HepG2 (cell line): ENCODE data around the gene THRAP3. TPM values are rescaled to one million over a fixed set of nuclear protein-coding genes. Genes with fewer than 3 reads are reported as not detected.

Experiments used
- BRD4 ChIP-seq: sonication (generic); formaldehyde crosslinking; IDR thresholded peaks from 2 replicates; pipeline ENCODE4 v1.4.0; 2020; ENCODE audit warnings: missing genetic modification reagents
- CEBPG ChIP-seq: IDR thresholded peaks from 2 replicates; pipeline ENCODE4 v1.6.1; 2016
- ETV5 ChIP-seq: IDR thresholded peaks from 2 replicates; pipeline ENCODE4 v1.6.1; 2018; ENCODE audit warnings: missing biosample characterization, missing genetic modification reagents, inconsistent platforms, borderline replicate concordance
- HOXA5 ChIP-seq: sonication (generic); formaldehyde crosslinking; IDR thresholded peaks from 2 replicates; pipeline ENCODE4 v1.4.0; 2020; ENCODE audit warnings: missing genetic modification reagents
- KAT2B ChIP-seq: fragments of 150-350 bp; IDR thresholded peaks from 2 replicates; pipeline ENCODE4 v1.6.1; 2014; ENCODE audit warnings: low read depth, low read length, borderline replicate concordance
- KDM2A ChIP-seq: sonication (generic); formaldehyde crosslinking; IDR thresholded peaks from 2 replicates; pipeline ENCODE4 v1.4.0; 2020; ENCODE audit warnings: low read depth, missing genetic modification reagents, borderline replicate concordance
- MTF2 ChIP-seq: sonication (generic); formaldehyde crosslinking; IDR thresholded peaks from 2 replicates; pipeline ENCODE4 v1.5.0; 2020; ENCODE audit warnings: missing genetic modification reagents, borderline replicate concordance
- NFE2L1 ChIP-seq: sonication (generic); formaldehyde crosslinking; IDR thresholded peaks from 2 replicates; pipeline ENCODE4 v1.4.0; 2020; ENCODE audit warnings: missing genetic modification reagents, mild to moderate bottlenecking, borderline replicate concordance
- NR2F1 ChIP-seq, 2 experiments: fragments of 450-650 bp in 1 of 2; formaldehyde crosslinking in 1 of 2; IDR thresholded peaks; 2 replicates each; pipeline versions ENCODE4 v1.5.0 to v1.6.1; 2016 to 2020; ENCODE audit warnings: mild to moderate bottlenecking in 1 of 2, missing compliant biosample characterization in 1 of 2, missing genetic modification reagents in 1 of 2, moderate library complexity in 1 of 2
- RAD21 ChIP-seq: fragments of 450-650 bp; formaldehyde crosslinking; IDR thresholded peaks from 2 replicates; pipeline ENCODE4 v1.5.0; 2020; ENCODE audit warnings: mild to moderate bottlenecking
- RELA ChIP-seq: sonication (generic); formaldehyde crosslinking; IDR thresholded peaks from 2 replicates; pipeline ENCODE4 v1.4.0; 2020; ENCODE audit warnings: missing genetic modification reagents
- RFX3 ChIP-seq: IDR thresholded peaks from 2 replicates; pipeline ENCODE4 v1.6.1; 2016; ENCODE audit warnings: missing biosample characterization, missing genetic modification reagents
- SP1 ChIP-seq, 2 experiments: fragments of 450-650 bp in 1 of 2; sonication (generic) in 1 of 2; formaldehyde crosslinking in 1 of 2; IDR thresholded peaks; 2 replicates each; pipeline versions ENCODE4 v1.4.0 to v1.6.1; 2016 to 2020; ENCODE audit warnings: missing genetic modification reagents in 1 of 2
- TEAD2 ChIP-seq: sonication (generic); formaldehyde crosslinking; IDR thresholded peaks from 2 replicates; pipeline ENCODE4 v1.9.0; 2021; ENCODE audit warnings: missing genetic modification reagents
- TOPORS ChIP-seq: sonication (generic); formaldehyde crosslinking; IDR thresholded peaks from 2 replicates; pipeline ENCODE4 v1.8.0; 2023; ENCODE audit warnings: mild to moderate bottlenecking, missing genetic modification reagents
- ZNF101 ChIP-seq: sonication (generic); formaldehyde crosslinking; IDR thresholded peaks from 2 replicates; pipeline ENCODE4 v1.4.0; 2020; ENCODE audit warnings: mild to moderate bottlenecking, low read depth, missing genetic modification reagents, borderline replicate concordance
- ZNF18 ChIP-seq: sonication (generic); formaldehyde crosslinking; IDR thresholded peaks from 2 replicates; pipeline ENCODE4 v1.8.0; 2022; ENCODE audit warnings: mild to moderate bottlenecking, missing genetic modification reagents; ENCODE audit not compliant: insufficient replicate concordance
- ZNF33B ChIP-seq: sonication (generic); formaldehyde crosslinking; IDR thresholded peaks from 2 replicates; pipeline ENCODE4 v1.5.1; 2020; ENCODE audit warnings: mild to moderate bottlenecking, missing genetic modification reagents
- ZNF367 ChIP-seq: sonication (generic); formaldehyde crosslinking; IDR thresholded peaks from 2 replicates; pipeline ENCODE4 v1.4.0; 2020; ENCODE audit warnings: missing genetic modification reagents, borderline replicate concordance
- ZNF468 ChIP-seq: sonication (generic); formaldehyde crosslinking; IDR thresholded peaks from 2 replicates; pipeline ENCODE4 v1.8.0; 2022; ENCODE audit warnings: mild to moderate bottlenecking, moderate library complexity, missing genetic modification reagents
- ZNF607 ChIP-seq: sonication (generic); formaldehyde crosslinking; IDR thresholded peaks from 2 replicates; pipeline ENCODE4 v1.5.1; 2020; ENCODE audit warnings: missing genetic modification reagents, mild to moderate bottlenecking, borderline replicate concordance
- ZNF776 ChIP-seq: sonication (generic); formaldehyde crosslinking; IDR thresholded peaks from 2 replicates; pipeline ENCODE4 v1.4.0; 2020; ENCODE audit warnings: mild to moderate bottlenecking, missing genetic modification reagents
- ZSCAN30 ChIP-seq: sonication (generic); formaldehyde crosslinking; IDR thresholded peaks from 2 replicates; pipeline ENCODE4 v1.5.0; 2020; ENCODE audit warnings: mild to moderate bottlenecking, missing genetic modification reagents
- polyA plus RNA-seq, 8 experiments: library from polyadenylated mRNA; depleted of rRNA in 3 of 8; stranded (reverse) in 7 of 8; unstranded in 1 of 8; fragments of >200 nt; fragmentation: Illumina TruSeq in 4 of 8; extraction: Trizol in 4 of 8; gene quantifications; 2 replicates each; pipeline versions ENCODE4 v1.2.1 to v1.2.3, GENCODE V29; 2011 to 2016; ENCODE audit warnings: low read depth in 4 of 8, missing spikeins in 1 of 8, mixed read lengths in 1 of 8; ENCODE audit not compliant: insufficient read depth in 1 of 8
- total RNA-seq, 5 experiments: library from RNA; depleted of rRNA; stranded (reverse); fragments of >200 nt; fragmentation: Illumina TruSeq; extraction: Trizol; gene quantifications; 2 replicates each; pipeline ENCODE4 v1.2.3, GENCODE V29; 2016; ENCODE audit warnings: low read depth in 1 of 5
- TF ChIP-seq, protein P1 (sequence below): sonication (generic); formaldehyde crosslinking; IDR thresholded peaks from 2 replicates; pipeline ENCODE4 v1.4.0; 2020; ENCODE audit warnings: missing genetic modification reagents, mild to moderate bottlenecking, borderline replicate concordance
- TF ChIP-seq, protein P2 (sequence below): sonication (generic); formaldehyde crosslinking; IDR thresholded peaks from 2 replicates; pipeline ENCODE4 v1.4.0; 2020; ENCODE audit warnings: mild to moderate bottlenecking, missing genetic modification reagents

THRAP3 gene
- total and polyA plus RNA-seq, 2 of the 13 experiments (the other 11 are each of a cell fraction or from before 2014, with no cell fraction given), result 45.0 to 92.6 TPM

GRCh38 chr1:36187800-36188593, 36.2 kb upstream of the THRAP3 start (continued):
- TF ChIP-seq ZNF607 (CRISPR knock-in tag), result no peak
- no peak for TF ChIP-seq ZNF776 (CRISPR knock-in tag)
- peak; percentile 40; the same call in 1 of the 2 replicates for TF ChIP-seq CEBPG
- no peak for TF ChIP-seq KAT2B
- TF ChIP-seq, protein P1, sequence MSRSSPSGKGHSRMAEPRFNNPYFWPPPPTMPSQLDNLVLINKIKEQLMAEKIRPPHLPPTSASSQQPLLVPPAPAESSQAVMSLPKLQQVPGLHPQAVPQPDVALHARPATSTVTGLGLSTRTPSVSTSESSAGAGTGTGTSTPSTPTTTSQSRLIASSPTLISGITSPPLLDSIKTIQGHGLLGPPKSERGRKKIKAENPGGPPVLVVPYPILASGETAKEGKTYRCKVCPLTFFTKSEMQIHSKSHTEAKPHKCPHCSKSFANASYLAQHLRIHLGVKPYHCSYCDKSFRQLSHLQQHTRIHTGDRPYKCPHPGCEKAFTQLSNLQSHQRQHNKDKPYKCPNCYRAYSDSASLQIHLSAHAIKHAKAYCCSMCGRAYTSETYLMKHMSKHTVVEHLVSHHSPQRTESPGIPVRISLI, result 0 out of 2 replicates have a peak, but pooled peaks have one; percentile 29
- peak; percentile 79 for TF ChIP-seq KDM2A
- no peak for TF ChIP-seq RFX3 (CRISPR knock-in tag)
- peak; percentile 96 for TF ChIP-seq RAD21 (CRISPR knock-in tag)
- TF ChIP-seq ZNF18 (CRISPR knock-in tag), result no peak
- no peak for TF ChIP-seq TOPORS (CRISPR knock-in tag)
- TF ChIP-seq ZSCAN30 (CRISPR knock-in tag), result no peak
- no peak for TF ChIP-seq MTF2
- TF ChIP-seq BRD4, result peak; percentile 32; the same call in 1 of the 2 replicates
- TF ChIP-seq ZNF367 (CRISPR knock-in tag), result no peak
- no peak for TF ChIP-seq ZNF101
- TF ChIP-seq SP1 (IDR thresholded peaks at IDR 0.05), result no peak
- no peak for TF ChIP-seq SP1 (CRISPR knock-in tag; IDR thresholded peaks at IDR 0.05)
- TF ChIP-seq ETV5 (CRISPR knock-in tag), result peak; percentile 34; the same call in 1 of the 2 replicates
- peak; percentile 57; the same call in 1 of the 2 replicates for TF ChIP-seq HOXA5 (CRISPR knock-in tag)
- TF ChIP-seq, protein P2, sequence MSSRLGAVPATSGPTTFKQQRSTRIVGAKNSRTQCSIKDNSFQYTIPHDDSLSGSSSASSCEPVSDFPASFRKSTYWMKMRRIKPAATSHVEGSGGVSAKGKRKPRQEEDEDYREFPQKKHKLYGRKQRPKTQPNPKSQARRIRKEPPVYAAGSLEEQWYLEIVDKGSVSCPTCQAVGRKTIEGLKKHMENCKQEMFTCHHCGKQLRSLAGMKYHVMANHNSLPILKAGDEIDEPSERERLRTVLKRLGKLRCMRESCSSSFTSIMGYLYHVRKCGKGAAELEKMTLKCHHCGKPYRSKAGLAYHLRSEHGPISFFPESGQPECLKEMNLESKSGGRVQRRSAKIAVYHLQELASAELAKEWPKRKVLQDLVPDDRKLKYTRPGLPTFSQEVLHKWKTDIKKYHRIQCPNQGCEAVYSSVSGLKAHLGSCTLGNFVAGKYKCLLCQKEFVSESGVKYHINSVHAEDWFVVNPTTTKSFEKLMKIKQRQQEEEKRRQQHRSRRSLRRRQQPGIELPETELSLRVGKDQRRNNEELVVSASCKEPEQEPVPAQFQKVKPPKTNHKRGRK (CRISPR knock-in tag), result no peak; the same call in 1 of the 2 replicates
- no peak for TF ChIP-seq NFE2L1
- TF ChIP-seq RELA (CRISPR knock-in tag), result no peak
- 0 out of 2 replicates have a peak, but pooled peaks have one; percentile 47 for TF ChIP-seq ZNF33B (CRISPR knock-in tag)
- no peak for TF ChIP-seq ZNF468
- TF ChIP-seq NR2F1 (CRISPR knock-in tag; IDR thresholded peaks at IDR 0.05), result no peak
- TF ChIP-seq TEAD2 (CRISPR knock-in tag), result no peak
